AG04450 (cell line): ENCODE data around the gene GCLC. TPM values are rescaled to one million over a fixed set of nuclear protein-coding genes. Genes with fewer than 3 reads are reported as not detected.

ENCODE experiments used
- CTCF ChIA-PET: fragments of 300-600, 350-600 bp; formaldehyde crosslinking; extraction: SDS; loops from one replicate; lab custom pipeline; 2022; ENCODE audit warnings: antibody characterized with exemption, inconsistent platforms; lab: Charles Lee
- POLR2A ChIA-PET: fragments of 350-600 bp; formaldehyde crosslinking; extraction: SDS; loops from one replicate; lab custom pipeline; 2021; ENCODE audit warnings: antibody characterized with exemption, inconsistent platforms; lab: Yijun Ruan, JAX
- DNase-seq: peaks from one replicate; pipeline ENCODE4 v3.0.0-alpha.2; 2011; ENCODE audit warnings: low read depth, low spot score
- H3K27ac ChIP-seq: one replicate; pipeline ENCODE4 v1.5.1; 2012; ENCODE audit warnings: low read depth, low read length, control low read depth
- H3K27me3 ChIP-seq: one replicate; pipeline ENCODE4 v1.6.0; 2012; ENCODE audit warnings: low read length; ENCODE audit not compliant: control insufficient read depth, insufficient read depth
- H3K4me3 ChIP-seq: 2 replicates; pipeline ENCODE4 v1.5.1; 2011; ENCODE audit warnings: mild to moderate bottlenecking, low read depth, low read length, control low read depth
- H3K9me3 ChIP-seq: 2 replicates; pipeline ENCODE4 v1.5.1; 2012; ENCODE audit warnings: low read length; ENCODE audit not compliant: control insufficient read depth, insufficient read depth
- polyA plus RNA-seq: library from polyadenylated mRNA; depleted of rRNA; stranded (reverse); fragments of >200 nt; gene quantifications from 2 replicates; pipeline ENCODE4 v1.2.3, GENCODE V29; 2011
- TF ChIP-seq, protein P1 (sequence below): IDR thresholded peaks from 2 replicates; pipeline ENCODE4 v1.5.1; 2011; ENCODE audit warnings: low read depth, low read length, control low read depth, inconsistent platforms

Gene GCLC
- polyA plus RNA-seq, 1 experiment: 89.3 TPM

DNA sequence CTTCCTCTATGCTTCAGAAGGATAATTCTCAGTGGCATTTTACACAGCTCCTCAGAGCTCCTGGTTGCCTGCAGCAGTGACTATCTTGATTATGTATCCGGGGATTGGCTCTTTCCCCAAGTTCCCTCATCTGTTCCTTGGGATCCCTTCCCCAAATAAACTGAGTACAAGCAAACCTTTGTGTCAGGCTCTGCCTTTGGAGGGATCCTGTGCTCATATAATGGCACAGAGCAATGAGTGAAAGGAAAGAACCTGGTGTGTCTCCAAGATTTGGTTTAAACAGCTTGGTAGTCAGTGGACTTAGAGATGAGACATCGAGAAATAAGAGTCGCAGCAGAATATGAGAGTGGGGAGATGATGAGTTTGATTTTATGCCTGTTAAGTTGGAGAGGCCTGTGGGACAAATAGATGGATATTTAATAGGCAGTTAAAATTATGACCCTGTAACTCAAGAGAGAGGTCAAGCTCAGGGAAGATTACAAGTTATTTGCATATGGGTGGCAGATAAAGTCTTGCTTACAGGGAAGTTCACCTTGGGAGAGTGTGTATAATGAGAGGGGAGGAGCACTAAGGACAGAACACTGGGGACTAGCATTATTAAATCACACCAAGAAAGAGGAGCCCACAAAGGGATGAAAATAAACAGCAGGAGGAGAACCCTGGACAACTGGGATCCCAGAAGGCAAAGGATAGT lies 44.1 kb upstream of the GCLC start:
- CTCF ChIA-PET: no interaction called here
- POLR2A ChIA-PET: no interaction called here
- no peaks in the 10 kb centered on the region for H3K27me3 ChIP-seq

DNA sequence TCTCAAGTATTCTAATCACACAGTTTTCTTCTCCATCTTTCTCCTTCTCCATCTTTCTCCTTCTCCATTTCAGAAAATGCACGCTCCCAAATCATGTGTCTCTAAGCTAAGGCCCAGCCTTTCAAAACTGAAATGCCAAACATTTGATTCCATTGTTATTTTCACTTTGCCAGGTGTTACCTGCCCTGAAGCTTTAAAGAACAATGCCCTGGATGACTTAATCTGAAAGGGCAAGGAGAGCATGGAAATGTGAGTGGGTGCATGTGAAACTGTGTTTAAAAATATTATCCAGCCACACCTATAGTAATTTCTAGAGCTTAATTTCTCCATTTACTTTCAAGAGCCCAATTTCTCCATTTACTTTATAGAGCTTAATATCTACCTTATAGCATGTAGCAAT lies 42.4 kb upstream of the GCLC start:
- POLR2A ChIA-PET: no interaction called here
- Histone ChIP-seq H3K27me3 (no peaks in the 10 kb centered on the region), H3K27ac (no peak overlapping the region), H3K9me3 (no peaks in the 10 kb centered on the region), H3K4me3 (no peak overlapping the region)
- CTCF ChIA-PET: no interaction called here
- TF ChIP-seq, protein P1, sequence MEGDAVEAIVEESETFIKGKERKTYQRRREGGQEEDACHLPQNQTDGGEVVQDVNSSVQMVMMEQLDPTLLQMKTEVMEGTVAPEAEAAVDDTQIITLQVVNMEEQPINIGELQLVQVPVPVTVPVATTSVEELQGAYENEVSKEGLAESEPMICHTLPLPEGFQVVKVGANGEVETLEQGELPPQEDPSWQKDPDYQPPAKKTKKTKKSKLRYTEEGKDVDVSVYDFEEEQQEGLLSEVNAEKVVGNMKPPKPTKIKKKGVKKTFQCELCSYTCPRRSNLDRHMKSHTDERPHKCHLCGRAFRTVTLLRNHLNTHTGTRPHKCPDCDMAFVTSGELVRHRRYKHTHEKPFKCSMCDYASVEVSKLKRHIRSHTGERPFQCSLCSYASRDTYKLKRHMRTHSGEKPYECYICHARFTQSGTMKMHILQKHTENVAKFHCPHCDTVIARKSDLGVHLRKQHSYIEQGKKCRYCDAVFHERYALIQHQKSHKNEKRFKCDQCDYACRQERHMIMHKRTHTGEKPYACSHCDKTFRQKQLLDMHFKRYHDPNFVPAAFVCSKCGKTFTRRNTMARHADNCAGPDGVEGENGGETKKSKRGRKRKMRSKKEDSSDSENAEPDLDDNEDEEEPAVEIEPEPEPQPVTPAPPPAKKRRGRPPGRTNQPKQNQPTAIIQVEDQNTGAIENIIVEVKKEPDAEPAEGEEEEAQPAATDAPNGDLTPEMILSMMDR: no peak
- no peak for DNase-seq

More for the DNA sequence above, 44.1 kb upstream of the GCLC start:
- Histone ChIP-seq H3K4me3 (no peak overlapping the region), H3K27ac (no peak overlapping the region), H3K9me3 (no peaks in the 10 kb centered on the region)
- no peak for DNase-seq
- TF ChIP-seq, protein P1: no peak

DNA sequence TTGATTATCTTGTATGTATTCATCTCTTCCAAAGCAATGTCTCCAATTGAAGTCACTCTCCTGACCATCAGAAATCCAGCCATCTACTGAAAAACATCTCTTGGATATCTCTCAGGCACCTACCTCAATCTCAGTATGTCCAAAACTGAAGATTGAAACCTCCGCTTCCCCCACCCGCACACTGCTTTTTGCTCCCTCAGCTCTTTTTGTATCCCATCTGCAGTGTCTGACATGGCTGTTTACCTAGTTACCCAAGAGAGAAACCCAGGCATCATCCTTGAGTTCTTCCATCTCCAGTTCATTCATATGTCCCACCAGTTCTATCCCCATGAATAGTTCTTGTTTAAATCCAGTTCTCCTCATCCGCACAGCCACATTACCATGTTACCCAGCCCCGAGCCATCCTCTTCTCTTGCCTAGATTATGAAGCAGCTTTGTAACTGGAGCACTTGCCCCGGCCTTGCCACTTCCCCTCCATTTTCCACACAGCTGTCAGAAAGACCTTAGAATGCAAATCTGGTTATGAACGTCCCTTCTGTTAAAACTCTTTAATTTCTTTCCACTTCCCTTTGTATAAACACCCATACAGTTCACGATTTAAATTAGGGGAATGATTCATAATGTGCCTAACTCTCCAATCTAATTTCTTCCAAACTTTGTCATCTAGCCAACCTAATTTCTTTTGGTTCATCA lies 40.5 kb upstream of the GCLC start:
- Histone ChIP-seq H3K27me3 (no peaks in the 10 kb centered on the region), H3K27ac (no peak overlapping the region), H3K9me3 (no peaks in the 10 kb centered on the region), H3K4me3 (no peak overlapping the region)
- ChIA-PET POLR2A (no interaction called here), CTCF (no interaction called here)
- no peak for DNase-seq
- TF ChIP-seq, protein P1: no peak

DNA sequence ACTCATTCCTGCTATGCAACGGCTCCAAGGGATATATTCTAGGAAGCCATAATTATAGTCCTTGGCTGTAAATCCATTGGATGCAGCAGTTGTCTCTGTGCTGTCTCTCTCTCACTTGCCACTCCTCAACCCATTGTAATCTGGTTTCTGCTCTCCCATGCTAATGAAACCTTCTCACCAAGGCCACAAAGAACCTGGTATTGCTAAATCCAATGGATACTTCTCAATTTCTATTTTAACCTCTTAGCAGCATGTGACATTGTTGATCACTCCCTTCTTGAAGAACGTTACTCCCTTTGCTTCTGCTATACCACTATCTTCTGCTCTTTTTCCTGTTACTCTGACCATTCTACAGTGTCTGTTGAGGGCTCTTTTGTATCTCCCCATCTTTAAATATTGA lies 39.8 kb upstream of the GCLC start:
- no peak overlapping the region for H3K27ac ChIP-seq
- H3K9me3 ChIP-seq: no peaks in the 10 kb centered on the region
- POLR2A ChIA-PET: no interaction called here
- CTCF ChIA-PET: no interaction called here
- no peak overlapping the region for H3K4me3 ChIP-seq
- DNase-seq: no peak
- H3K27me3 ChIP-seq: no peaks in the 10 kb centered on the region
- TF ChIP-seq, protein P1: no peak

DNA sequence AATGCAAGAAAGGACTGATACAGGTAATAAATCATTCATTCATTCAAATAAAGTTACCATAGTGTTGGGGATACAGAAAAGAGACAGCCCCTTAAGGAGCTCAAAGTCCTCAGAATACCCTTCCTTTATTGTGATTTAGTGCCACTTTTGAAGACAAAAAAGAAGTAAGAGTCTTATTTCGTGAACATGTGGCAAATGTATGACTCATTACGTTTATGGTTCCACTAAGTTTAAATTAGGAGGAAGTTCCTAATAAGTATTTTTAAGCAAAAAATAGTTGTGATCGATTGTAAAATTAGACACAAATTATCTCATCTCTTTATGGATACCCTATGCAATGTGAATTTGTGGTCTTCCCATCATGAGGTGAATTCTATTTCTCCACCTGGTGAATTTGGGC lies 38.5 kb upstream of the GCLC start:
- CTCF ChIA-PET: interaction anchor here (0.5 to 1.4 kb wide), 2 partner anchors 143 to 213 kb away, joined by 3 to 4 read pairs; no protein-coding TSS in a partner anchor
- Histone ChIP-seq H3K27me3 (no peaks in the 10 kb centered on the region), H3K4me3 (no peak overlapping the region), H3K9me3 (no peaks in the 10 kb centered on the region), H3K27ac (no peak overlapping the region)
- no peak for DNase-seq
- TF ChIP-seq, protein P1: no peak
- POLR2A ChIA-PET: no interaction called here
